Sigmoid colon (tissue), 4 donors: Measurements from ENCODE around the gene LY6G6F.

Experiments used
- CTCF ChIP-seq, 4 experiments: fragments of 450-650 bp in 3 of 4; fragments of 200-600 bp in 1 of 4; IDR thresholded peaks; one replicate each; pipeline ENCODE4 v1.5.1; 2016 to 2019; ENCODE audit warnings: antibody characterized with exemption in 4 of 4, mild to moderate bottlenecking in 3 of 4, moderate library complexity in 2 of 4
- EP300 ChIP-seq, 4 donors: sonication (generic); formaldehyde crosslinking; IDR thresholded peaks; one replicate each; pipeline ENCODE4 v1.6.1; 2017; ENCODE audit warnings: antibody characterized with exemption in 4 of 4
- POLR2AphosphoS5 ChIP-seq, 4 donors: sonication (generic); formaldehyde crosslinking; IDR thresholded peaks; one replicate each; pipeline ENCODE4 v1.6.1; 2017; ENCODE audit warnings: antibody characterized with exemption in 4 of 4

DNA sequence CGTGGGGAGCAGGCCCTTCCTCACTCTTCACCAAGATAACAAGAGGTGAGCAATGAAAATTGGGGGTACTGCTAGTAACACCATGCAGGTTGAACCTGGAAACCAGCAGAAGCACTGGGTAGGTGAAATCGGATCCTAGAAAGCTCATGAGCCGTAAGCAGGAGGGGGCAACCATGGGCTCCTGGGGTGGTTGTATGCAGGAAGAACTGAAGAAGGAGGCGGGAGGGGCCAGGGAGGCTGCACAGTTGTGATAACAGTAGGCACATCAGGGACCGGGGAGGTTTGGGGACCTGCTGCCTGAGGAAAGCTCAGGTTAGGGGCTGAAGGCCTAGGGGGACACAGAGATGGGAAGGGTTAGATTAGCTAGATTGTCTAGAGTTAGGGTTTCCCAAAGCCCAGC is 20.2 kb upstream of the LY6G6F start:
- TF ChIP-seq CTCF (IDR thresholded peaks at IDR 0.05) = no peak
- no peak for TF ChIP-seq EP300 (IDR thresholded peaks at IDR 0.05)
- TF ChIP-seq POLR2AphosphoS5 (IDR thresholded peaks at IDR 0.05) = no peak
